ENCODE results near the gene MYNN. TPM values are rescaled to one million over a fixed set of nuclear protein-coding genes. Genes with fewer than 3 reads are reported as not detected.

The MYNN gene
- total RNA-seq, 2 experiments from 2014 or later: 18.7 to 20.6 TPM

DNA sequence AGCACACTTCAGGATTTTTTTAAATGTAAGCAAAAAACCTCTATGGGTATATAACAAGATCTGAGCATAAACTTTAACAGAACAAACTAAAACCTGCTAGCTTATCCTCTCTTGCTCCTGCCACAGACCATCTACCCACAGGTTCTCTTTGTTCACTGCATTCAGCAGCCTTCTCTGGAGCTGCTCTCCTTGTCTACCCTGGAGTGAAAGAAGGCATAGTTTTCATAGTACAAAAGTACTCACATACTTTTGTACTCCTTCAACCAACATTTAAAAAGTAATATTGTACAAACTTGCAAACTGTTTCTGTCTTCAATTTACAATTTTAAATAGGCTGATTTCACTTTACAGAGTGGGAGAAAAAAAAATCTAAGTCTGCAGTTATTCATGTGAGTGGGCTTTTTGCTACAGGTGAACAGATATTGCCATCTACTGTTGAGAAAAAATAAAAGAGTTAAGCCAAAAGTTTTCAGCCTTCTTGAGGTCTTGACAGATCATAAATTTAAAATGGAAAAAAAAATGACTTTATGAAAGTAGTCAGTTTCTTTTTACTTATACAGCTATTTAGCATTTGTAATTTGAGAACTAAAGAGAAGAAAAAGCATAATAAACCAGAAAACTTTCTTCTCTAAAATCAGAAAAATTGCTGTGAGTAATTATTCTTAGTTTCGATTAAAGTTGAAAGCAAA lies 28.7 kb upstream of the MYNN start:
- Histone ChIP-seq H3K27ac (ENCODE audit: low read depth in 1 of 2, low read length in 2 of 2) (no peak overlapping the region), H3K9me3 (ENCODE audit: control insufficient read depth in 1 of 2, insufficient read depth in 1 of 2, low read length in 2 of 2) (no peaks in the 10 kb centered on the region), H3K27me3 (ENCODE audit: control insufficient read depth in 1 of 2, insufficient read depth in 2 of 2, low read length in 2 of 2) (peaks cover 5 to 6% of the 10 kb centered on the region in 2 experiments), H3K4me1 (ENCODE audit: insufficient read depth, low read length) (no peaks in the 10 kb centered on the region), H3K36me3 (ENCODE audit: insufficient read depth, low read length) (no peaks in the 10 kb centered on the region), H3K4me3 (ENCODE audit: low read length) (no peak overlapping the region)
- Mint-ChIP-seq H3K27ac (no peak overlapping the region), H3K9me3 (no peaks in the 10 kb centered on the region), H3K27me3 (peaks cover 33% of the 10 kb centered on the region), H3K36me3 (ENCODE audit: low read depth) (no peaks in the 10 kb centered on the region), H3K4me1 (ENCODE audit: low read depth) (peaks cover 4% of the 10 kb centered on the region), H3K4me3 (no peak overlapping the region)
- ChIA-PET CTCF (no interaction called here), POLR2A (no interaction called here)
- ATAC-seq (ENCODE audit: poor library complexity) (no peak), DNase-seq (no peak)
- intact Hi-C loops (cut with DNase I, micrococcal nuclease): loop anchor here (5.0 to 10.0 kb wide), 4 partner anchors 182 to 1700 kb away; no protein-coding TSS in a partner anchor
- TF ChIP-seq, protein P1, sequence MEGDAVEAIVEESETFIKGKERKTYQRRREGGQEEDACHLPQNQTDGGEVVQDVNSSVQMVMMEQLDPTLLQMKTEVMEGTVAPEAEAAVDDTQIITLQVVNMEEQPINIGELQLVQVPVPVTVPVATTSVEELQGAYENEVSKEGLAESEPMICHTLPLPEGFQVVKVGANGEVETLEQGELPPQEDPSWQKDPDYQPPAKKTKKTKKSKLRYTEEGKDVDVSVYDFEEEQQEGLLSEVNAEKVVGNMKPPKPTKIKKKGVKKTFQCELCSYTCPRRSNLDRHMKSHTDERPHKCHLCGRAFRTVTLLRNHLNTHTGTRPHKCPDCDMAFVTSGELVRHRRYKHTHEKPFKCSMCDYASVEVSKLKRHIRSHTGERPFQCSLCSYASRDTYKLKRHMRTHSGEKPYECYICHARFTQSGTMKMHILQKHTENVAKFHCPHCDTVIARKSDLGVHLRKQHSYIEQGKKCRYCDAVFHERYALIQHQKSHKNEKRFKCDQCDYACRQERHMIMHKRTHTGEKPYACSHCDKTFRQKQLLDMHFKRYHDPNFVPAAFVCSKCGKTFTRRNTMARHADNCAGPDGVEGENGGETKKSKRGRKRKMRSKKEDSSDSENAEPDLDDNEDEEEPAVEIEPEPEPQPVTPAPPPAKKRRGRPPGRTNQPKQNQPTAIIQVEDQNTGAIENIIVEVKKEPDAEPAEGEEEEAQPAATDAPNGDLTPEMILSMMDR (IDR thresholded peaks at IDR 0.05): peak; percentile 39

DNA sequence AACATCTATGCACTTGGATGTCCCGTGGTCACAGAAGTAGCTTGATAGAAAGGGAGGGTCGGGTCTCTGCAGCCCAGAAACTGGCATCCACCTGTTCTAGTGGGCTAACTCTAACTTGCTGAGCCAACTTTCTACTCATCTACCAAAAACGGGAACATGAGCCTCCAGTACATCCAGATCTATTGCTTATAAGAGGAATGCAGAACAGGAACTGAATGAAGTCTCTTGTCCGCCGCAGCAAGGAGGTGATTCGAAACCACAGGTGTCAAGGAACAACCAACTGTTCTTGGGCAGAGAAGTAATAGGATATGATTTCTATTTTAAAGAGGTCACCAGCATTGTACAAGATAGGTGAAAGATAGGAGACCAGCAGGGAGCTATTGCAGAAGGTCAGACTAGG lies 26.3 kb upstream of the MYNN start:
- no peak for DNase-seq
- Histone ChIP-seq H3K9me3 (ENCODE audit: control insufficient read depth in 1 of 2, insufficient read depth in 1 of 2, low read length in 2 of 2) (no peaks in the 10 kb centered on the region), H3K27ac (ENCODE audit: low read depth in 1 of 2, low read length in 2 of 2) (no peak overlapping the region), H3K27me3 (ENCODE audit: control insufficient read depth in 1 of 2, insufficient read depth in 2 of 2, low read length in 2 of 2) (peaks cover 6 to 9% of the 10 kb centered on the region in 2 experiments), H3K36me3 (ENCODE audit: insufficient read depth, low read length) (no peaks in the 10 kb centered on the region), H3K4me3 (ENCODE audit: low read length) (no peak overlapping the region), H3K4me1 (ENCODE audit: insufficient read depth, low read length) (no peaks in the 10 kb centered on the region)
- Mint-ChIP-seq H3K36me3 (ENCODE audit: low read depth) (no peaks in the 10 kb centered on the region), H3K27ac (no peak overlapping the region), H3K9me3 (no peaks in the 10 kb centered on the region), H3K4me3 (no peak overlapping the region), H3K27me3 (peaks cover 33% of the 10 kb centered on the region), H3K4me1 (ENCODE audit: low read depth) (peaks cover 4% of the 10 kb centered on the region)
- CTCF ChIA-PET: no interaction called here
- TF ChIP-seq, protein P1 (IDR thresholded peaks at IDR 0.05): no peak
- POLR2A ChIA-PET: no interaction called here
- ATAC-seq (ENCODE audit: poor library complexity): no peak
- intact Hi-C loops (cut with DNase I, micrococcal nuclease): loop anchor here in 1 of 2 experiments (10.0 kb wide), 2 partner anchors 882 to 1702 kb away; no protein-coding TSS in a partner anchor

DNA sequence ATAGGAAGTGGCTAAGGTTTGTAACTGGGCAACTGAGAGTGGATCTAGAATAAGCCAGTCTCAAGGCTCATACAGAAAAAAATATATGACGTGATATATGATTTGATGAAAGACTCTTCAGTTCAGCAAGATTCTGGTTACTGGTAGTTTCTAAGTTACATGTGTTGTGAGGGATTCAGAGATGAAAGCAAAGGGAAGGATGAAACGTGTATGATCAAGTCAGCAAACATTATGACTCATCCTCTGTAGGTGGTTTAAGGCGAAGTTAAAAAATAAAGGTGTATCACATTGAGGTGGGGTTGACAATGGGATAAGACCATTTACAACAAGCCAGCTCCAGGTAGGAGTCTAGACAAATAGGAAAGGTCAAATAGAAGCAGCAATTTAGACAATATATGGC lies 24.5 kb upstream of the MYNN start:
- ATAC-seq (ENCODE audit: poor library complexity): peak; percentile 62
- Histone ChIP-seq H3K36me3 (ENCODE audit: insufficient read depth, low read length) (no peaks in the 10 kb centered on the region), H3K27me3 (ENCODE audit: control insufficient read depth in 1 of 2, insufficient read depth in 2 of 2, low read length in 2 of 2) (peaks cover 6 to 9% of the 10 kb centered on the region in 2 experiments), H3K4me3 (ENCODE audit: low read length) (no peak overlapping the region), H3K9me3 (ENCODE audit: control insufficient read depth in 1 of 2, insufficient read depth in 1 of 2, low read length in 2 of 2) (no peaks in the 10 kb centered on the region), H3K27ac (ENCODE audit: low read depth in 1 of 2, low read length in 2 of 2) (no peak overlapping the region), H3K4me1 (ENCODE audit: insufficient read depth, low read length) (no peaks in the 10 kb centered on the region)
- POLR2A ChIA-PET: no interaction called here
- Mint-ChIP-seq H3K36me3 (ENCODE audit: low read depth) (no peaks in the 10 kb centered on the region), H3K27ac (no peak overlapping the region), H3K4me1 (ENCODE audit: low read depth) (peaks cover 4% of the 10 kb centered on the region), H3K4me3 (no peak overlapping the region), H3K9me3 (no peaks in the 10 kb centered on the region), H3K27me3 (peaks cover 33% of the 10 kb centered on the region)
- no peak for DNase-seq
- intact Hi-C loops (cut with DNase I, micrococcal nuclease): loop anchor here in 1 of 2 experiments (10.0 kb wide), 2 partner anchors 884 to 1704 kb away; no protein-coding TSS in a partner anchor
- CTCF ChIA-PET: no interaction called here
- TF ChIP-seq, protein P1 (IDR thresholded peaks at IDR 0.05): no peak
